GM12878 (cell line): ENCODE results near the gene PCDHB9. TPM values are rescaled to one million over a fixed set of nuclear protein-coding genes. Genes with fewer than 3 reads are reported as not detected.
"Not testable (repeated sequence)": the region's sequence is repeated elsewhere in the genome, so short reads cannot be mapped to it uniquely, and the experiment has no call there.

Experiments used
- ATAC-seq: fragments of 200-7000 bp; cut with Tn5 transposase; 3 replicates; pipeline ENCODE4 v1.9.1; 2020; ENCODE audit warnings: mild to moderate bottlenecking, moderate library complexity
- BruUV-seq: library from RNA; stranded (reverse); fragments of 400-500 nt; replicated peaks from 2 replicates; lab custom pipeline; 2021; lab: Mats Ljungman, UMichigan
- CTCF ChIA-PET: fragments of 300-600 bp; sonication (Branson Sonifier 250); formaldehyde crosslinking; extraction: SDS; loops from one replicate; lab custom pipeline; 2021; ENCODE audit warnings: inconsistent platforms; lab: Yijun Ruan, JAX
- POLR2A ChIA-PET: fragments of 350-600 bp; formaldehyde crosslinking; extraction: SDS; loops from one replicate; lab custom pipeline; 2021; ENCODE audit warnings: inconsistent platforms; lab: Charles Lee
- RAD21 ChIA-PET: fragments of 300-600 bp; sonication (Branson Sonifier 250); formaldehyde crosslinking; loops from one replicate; lab custom pipeline; 2023; ENCODE audit warnings: antibody characterized with exemption; ENCODE audit not compliant: unreplicated experiment; lab: Charles Lee
- SMC1A ChIA-PET: fragments of 300-600 bp; sonication (Branson Sonifier 250); formaldehyde crosslinking; loops from one replicate; lab custom pipeline; 2023; ENCODE audit not compliant: unreplicated experiment, uncharacterized antibody; lab: Charles Lee
- DNase-seq: peaks from one replicate; pipeline ENCODE4 v3.0.0-alpha.2; 2011; ENCODE audit warnings: low read depth, low spot score
- FAIRE-seq: peaks from 3 replicates; lab custom pipeline; 2011; peaks lifted over from hg19 to GRCh38; lab: Jason Lieb, UNC
- H2AFZ ChIP-seq: 2 replicates; pipeline ENCODE4 v1.6.0; 2011; ENCODE audit warnings: low read depth, low read length, control low read depth; ENCODE audit not compliant: control insufficient read depth
- H3K27ac ChIP-seq: 2 replicates; pipeline ENCODE4 v1.5.1; 2011; ENCODE audit warnings: control low read depth; ENCODE audit not compliant: control insufficient read depth, insufficient read depth
- H3K27me3 ChIP-seq, 2 experiments: replicated peaks in 1 of 2; 2 replicates each; pipeline versions ENCODE4 v1.6.0 to v1.6.1; 2011; ENCODE audit warnings: low read length in 1 of 2; ENCODE audit not compliant: control insufficient read depth in 2 of 2, insufficient read depth in 2 of 2
- H3K36me3 ChIP-seq, 2 experiments: 2 replicates each; pipeline ENCODE4 v1.5.1; 2011; ENCODE audit warnings: low read length in 1 of 2; ENCODE audit not compliant: control insufficient read depth in 2 of 2, insufficient read depth in 2 of 2
- H3K4me1 ChIP-seq: 2 replicates; pipeline ENCODE4 v1.6.1; 2011; ENCODE audit warnings: mild to moderate bottlenecking, low read length, moderate library complexity, mixed read lengths; ENCODE audit not compliant: control insufficient read depth, insufficient read depth
- H3K4me2 ChIP-seq: 2 replicates; pipeline ENCODE4 v1.6.0; 2011; ENCODE audit warnings: control low read depth; ENCODE audit not compliant: control insufficient read depth, insufficient read depth
- H3K4me3 ChIP-seq: fragments of 200-600 bp; sonication (generic); 2 replicates; pipeline ENCODE4 v1.5.1; 2016
- H3K79me2 ChIP-seq: 2 replicates; pipeline ENCODE4 v1.6.0; 2011; ENCODE audit warnings: low read length; ENCODE audit not compliant: control insufficient read depth, insufficient read depth
- H3K9ac ChIP-seq: 2 replicates; pipeline ENCODE4 v1.8.0; 2011; ENCODE audit warnings: low read length, control low read depth, mixed read lengths; ENCODE audit not compliant: control insufficient read depth, insufficient read depth
- H3K9me3 ChIP-seq: replicated peaks from 3 replicates; pipeline ENCODE4 v1.5.1; 2011; ENCODE audit warnings: mild to moderate bottlenecking, low read length; ENCODE audit not compliant: control insufficient read depth, insufficient read depth
- H4K20me1 ChIP-seq: 2 replicates; pipeline ENCODE4 v1.6.0; 2011; ENCODE audit not compliant: control insufficient read depth, insufficient read depth
- ATF7 ChIP-seq: fragments of 450-650 bp; IDR thresholded peaks from 2 replicates; pipeline ENCODE4 v1.6.1; 2016; ENCODE audit warnings: low read depth, mild to moderate bottlenecking
- BCL3 ChIP-seq: IDR thresholded peaks from 2 replicates; pipeline ENCODE4 v1.6.1; 2011; ENCODE audit warnings: borderline replicate concordance, low read depth, mild to moderate bottlenecking, moderate library complexity, low read length; ENCODE audit not compliant: insufficient read depth, poor library complexity, severe bottlenecking
- EGR1 ChIP-seq, 2 experiments: IDR thresholded peaks; 1 replicate in 1 of 2; 2 replicates in 1 of 2; pipeline ENCODE4 v1.6.1; 2011 to 2012; ENCODE audit warnings: low read depth in 2 of 2, low read length in 2 of 2, borderline replicate concordance in 1 of 2, mild to moderate bottlenecking in 1 of 2, moderate library complexity in 1 of 2
- FOS ChIP-seq: IDR thresholded peaks from 3 replicates; pipeline ENCODE4 v1.6.1; 2011; ENCODE audit warnings: borderline replicate concordance; ENCODE audit not compliant: insufficient read length; ENCODE audit errors: extremely low read depth
- GATAD2B ChIP-seq: fragments of 450-650 bp; conservative IDR thresholded peaks from 2 replicates; pipeline ENCODE4 v1.6.1; 2017; ENCODE audit warnings: low read depth, mild to moderate bottlenecking, moderate library complexity
- HDAC6 ChIP-seq: fragments of 200-600 bp; sonication (generic); IDR thresholded peaks from one replicate; pipeline ENCODE4 v1.8.0; 2017; ENCODE audit warnings: antibody characterized with exemption; ENCODE audit not compliant: unreplicated experiment
- NR2C1 ChIP-seq: fragments of 450-650 bp; IDR thresholded peaks from 2 replicates; pipeline ENCODE4 v1.6.1; 2017; ENCODE audit warnings: antibody characterized with exemption, mild to moderate bottlenecking, moderate library complexity
- POLR2AphosphoS2 ChIP-seq: IDR thresholded peaks from 2 replicates; pipeline ENCODE4 v1.6.1; 2011; ENCODE audit warnings: low read depth, mild to moderate bottlenecking, low read length, improper control_type of control experiment, moderate library complexity
- RAD21 ChIP-seq: IDR thresholded peaks from 2 replicates; pipeline ENCODE4 v1.6.1; 2011; ENCODE audit warnings: mild to moderate bottlenecking, low read depth, low read length, moderate library complexity; ENCODE audit not compliant: insufficient read depth
- TCF3 ChIP-seq: IDR thresholded peaks from 2 replicates; pipeline ENCODE4 v1.6.1; 2012; ENCODE audit warnings: low read depth, mild to moderate bottlenecking, low read length, borderline replicate concordance; ENCODE audit not compliant: insufficient read depth
- YY1 ChIP-seq: IDR thresholded peaks from 2 replicates; pipeline ENCODE4 v1.6.1; 2011; ENCODE audit warnings: low read depth, mild to moderate bottlenecking, low read length
- WGBS: methylation state at CpG from one replicate; pipeline ENCODE4 v1.1.6; 2016; ENCODE audit warnings: low lambda C conversion rate; ENCODE audit not compliant: insufficient replicate concordance, insufficient coverage; ENCODE audit errors: missing lambda C conversion rate; 5-methylcytosine and 5-hydroxymethylcytosine counted together
- in situ Hi-C: fragments of 300-500 bp; cut with MboI; formaldehyde crosslinking; loops from 9 replicates; pipeline ENCODE4 v1.14.3; 2018; ENCODE audit warnings: mixed read lengths
- intact Hi-C: fragments of 100-400 bp; cut with micrococcal nuclease; formaldehyde crosslinking; loops from one replicate; pipeline ENCODE4 v1.14.2; 2022; ENCODE audit not compliant: unreplicated experiment
- polyA plus RNA-seq, 11 experiments: library from polyadenylated mRNA; depleted of rRNA in 4 of 11; unstranded in 6 of 11; stranded (reverse) in 5 of 11; fragments of >200 nt; fragmentation: Nextera tagmentation in 4 of 11; fragmentation: Illumina TruSeq in 1 of 11; extraction: Ambion mirVana in 4 of 11; extraction: Trizol in 1 of 11; gene quantifications; 1 replicate in 1 of 11; 2 replicates in 10 of 11; pipeline versions ENCODE4 v1.2.1 to v1.2.3, GENCODE V29; 2011 to 2016; ENCODE audit warnings: inconsistent platforms in 2 of 11, missing spikeins in 2 of 11, low read depth in 1 of 11
- total RNA-seq, 4 experiments: library from RNA; depleted of rRNA in 3 of 4; stranded (reverse); fragments of >200 nt in 3 of 4; fragmentation: Illumina TruSeq in 1 of 4; extraction: Trizol in 1 of 4; gene quantifications; 2 replicates each; pipeline versions ENCODE4 v1.2.1 to v1.2.3, GENCODE V29; 2013 to 2021

Gene PCDHB9
- total and polyA plus RNA-seq, 10 of the 15 experiments (the other 5 are each of a cell fraction or from before 2014, with no cell fraction given), result 0.01 to 0.45 (median 0.13) TPM; not detected in 4

GRCh38 chr5:141180313-141180712, 6.6 kb upstream of the PCDHB9 start (continued):
- TF ChIP-seq BCL3 (no peak), POLR2AphosphoS2 (no peak), HDAC6 (no peak)

GRCh38 chr5:141182248-141182647, 4.7 kb upstream of the PCDHB9 start, which contains the start of gene PCDHB16:
TSS of gene PCDHB16 (plus strand) at chr5:141182387. CDS start at chr5:141182560, 173 bp downstream.
- CTCF ChIA-PET, result no interaction called here
- POLR2A ChIA-PET, result no interaction called here
- in situ Hi-C loops, result no loop called here
- 21% methylated on average over 13 of the region's 13 CpGs for WGBS
- no peak within 1 kb of the TSS for H3K9ac ChIP-seq
- no peaks in the 10 kb centered on the region for H3K4me1 ChIP-seq
- no peak within 1 kb of the TSS for H2AFZ ChIP-seq
- no peaks in the 10 kb centered on the region for H3K27me3 ChIP-seq
- SMC1A ChIA-PET, result no interaction called here
- H4K20me1 ChIP-seq, result no peaks in the 10 kb centered on the region
- ATAC-seq (no peak), DNase-seq (no peak), FAIRE-seq (no peak)
- H3K4me3 ChIP-seq, result no peak within 1 kb of the TSS
- no peak within 1 kb of the TSS for H3K4me2 ChIP-seq
- no peak for TF ChIP-seq TCF3
- TF ChIP-seq EGR1 (IDR thresholded peaks at IDR 0.05; ENCODE audit: borderline replicate concordance in 1 of 2, low read depth in 2 of 2, low read length in 2 of 2), result no peak
- peak; percentile 17; the same call in 1 of the 2 replicates for TF ChIP-seq RAD21
- no peak for TF ChIP-seq YY1
- TF ChIP-seq FOS, result no peak
- no peak for TF ChIP-seq NR2C1
- no peak for TF ChIP-seq ATF7
- no peak for TF ChIP-seq GATAD2B
- no peaks in the 10 kb centered on the region; the same call in 2 of the 3 replicates for H3K9me3 ChIP-seq
- intact Hi-C loops, result loop anchor here (10.0 kb wide), 1 partner anchor 383 kb away; no protein-coding TSS in a partner anchor
- H3K27ac ChIP-seq, result no peak within 1 kb of the TSS
- H3K79me2 ChIP-seq, result no peaks in the 10 kb centered on the region
- RAD21 ChIA-PET, result no interaction called here
- no peaks in the 10 kb centered on the region for H3K36me3 ChIP-seq
- BruUV-seq, result no TSS peak

GRCh38 chr5:141184117-141184855, 2.7 kb upstream of the PCDHB9 start:
- 54% methylated on average over 17 of the region's 69 CpGs for WGBS
- H3K4me1 ChIP-seq, RAD21 ChIA-PET, SMC1A ChIA-PET, CTCF ChIA-PET, POLR2A ChIA-PET, H3K4me2 ChIP-seq, FAIRE-seq, H3K36me3 ChIP-seq, in situ Hi-C loops, H4K20me1 ChIP-seq, BruUV-seq, H3K4me3 ChIP-seq, ATAC-seq, H3K27ac ChIP-seq, DNase-seq, H3K9ac ChIP-seq, H3K9me3 ChIP-seq, H3K79me2 ChIP-seq, H2AFZ ChIP-seq, H3K27me3 ChIP-seq: not testable (repeated sequence)
- intact Hi-C loops, result loop anchor here (10.0 kb wide), 1 partner anchor 381 kb away; no protein-coding TSS in a partner anchor
